HG03558 (cell line): ENCODE measurements around the gene FBXW2.

ENCODE experiments used
- ATAC-seq: cut with Tn5 transposase; IDR thresholded peaks from one replicate; pipeline ENCODE4 v1.9.1; 2021; ENCODE audit warnings: moderate number of reproducible peaks; ENCODE audit not compliant: unreplicated experiment; ENCODE audit errors: extremely low read depth

FBXW2 gene

DNA sequence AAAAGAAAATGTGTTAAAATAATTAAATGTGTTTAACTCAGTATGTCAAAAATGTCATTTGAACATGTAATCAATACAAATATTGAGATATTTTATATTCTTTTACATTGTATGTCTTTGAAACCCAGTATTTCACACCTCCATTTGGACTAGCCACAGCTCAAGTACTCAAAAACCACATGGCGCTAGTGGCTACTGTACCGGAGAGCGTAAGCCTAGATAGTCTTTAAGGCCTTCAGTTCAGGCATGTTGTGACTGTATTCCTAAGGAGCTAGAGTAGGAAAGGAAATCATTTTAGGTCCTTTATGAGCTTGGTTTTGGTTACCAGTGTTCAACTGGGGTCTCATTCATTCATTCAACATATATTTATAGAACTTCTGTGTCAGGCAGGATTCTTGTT lies 12.8 kb downstream of the FBXW2 start:
- no peak for ATAC-seq

DNA sequence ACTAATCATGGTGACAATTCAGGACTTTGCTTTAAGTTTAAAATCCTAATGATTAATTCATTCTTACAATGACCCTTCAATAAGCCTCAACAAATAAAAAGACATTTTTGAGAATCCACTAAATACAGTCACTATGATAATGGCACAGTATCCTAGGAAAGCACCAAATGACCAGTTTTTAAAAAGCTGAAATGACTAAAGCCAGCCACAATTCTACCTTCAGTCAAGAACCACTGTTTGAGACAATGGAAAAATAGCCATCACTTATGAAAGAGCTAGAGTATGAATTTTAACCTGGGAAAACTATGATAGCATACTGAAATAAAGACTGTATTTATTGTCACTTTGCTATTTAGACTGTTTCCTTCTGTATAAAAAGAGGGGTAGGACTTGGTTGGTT lies 14.0 kb downstream of the FBXW2 start:
- no peak for ATAC-seq

GRCh38 chr9:120778758-120779157 lies 14.5 kb downstream of the FBXW2 start:
- ATAC-seq = no peak

DNA sequence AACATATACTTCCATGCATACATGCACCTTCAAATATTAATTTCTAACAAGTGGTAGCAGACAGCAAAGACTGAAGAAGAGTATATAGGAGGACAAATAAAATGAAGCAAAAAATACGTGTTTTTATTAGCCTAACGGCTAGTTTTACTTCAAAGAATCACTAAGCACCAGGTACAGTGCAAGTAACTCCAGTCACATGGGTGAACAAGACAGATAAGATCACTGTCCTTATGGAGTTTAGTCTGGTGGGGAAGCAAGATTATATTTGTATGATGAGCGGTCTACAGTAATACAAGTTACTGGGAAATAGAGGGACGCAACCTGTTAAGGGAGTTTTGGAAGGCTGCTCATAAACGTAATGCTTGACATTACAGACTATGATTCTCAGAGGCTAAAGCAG lies 16.0 kb downstream of the FBXW2 start:
- ATAC-seq = no peak

DNA sequence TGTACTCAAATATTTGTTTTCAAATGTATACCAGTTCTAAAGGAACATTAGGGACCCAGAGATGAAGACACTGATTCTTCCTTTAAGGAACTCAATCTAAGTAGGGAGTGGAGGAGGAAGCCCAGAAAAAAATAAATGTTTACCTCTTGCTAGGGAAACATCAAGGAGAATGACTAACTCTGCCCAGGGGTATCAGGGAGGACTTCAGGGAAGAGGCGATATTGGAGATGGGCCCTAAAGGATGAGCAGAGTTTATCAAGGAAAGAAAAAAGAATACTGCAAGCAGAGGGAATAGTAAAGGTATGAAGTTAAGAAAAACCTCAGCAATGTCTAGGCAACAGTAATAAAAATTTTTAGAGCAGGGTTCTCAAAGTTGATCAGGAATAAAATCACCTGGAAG lies 16.4 kb downstream of the FBXW2 start:
- no peak for ATAC-seq

DNA sequence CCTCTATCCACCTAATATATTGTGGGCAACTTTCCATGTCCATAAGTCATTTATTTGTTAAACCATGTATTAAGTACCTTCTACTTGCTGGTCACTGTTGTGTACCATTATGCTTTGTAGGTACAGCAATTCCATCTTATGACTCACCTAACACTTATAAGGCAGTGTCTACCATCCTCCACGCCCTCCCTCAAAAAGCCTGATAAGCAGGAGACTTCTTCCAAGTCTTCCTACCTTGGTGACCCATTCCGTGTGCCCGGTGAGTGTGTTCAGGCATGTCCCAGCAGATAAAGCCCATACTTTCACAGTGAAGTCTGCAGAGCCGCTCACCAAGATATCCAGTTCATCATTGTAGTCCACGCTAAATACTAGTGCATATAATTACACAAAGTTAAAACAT lies 17.4 kb downstream of the FBXW2 start:
- no peak for ATAC-seq

GRCh38 chr9:120774719-120775118 lies 18.5 kb downstream of the FBXW2 start:
- no peak for ATAC-seq

- ATAC-seq = no peak
Observed at GRCh38 chr9:120773256-120773655, 20.0 kb downstream of the FBXW2 start.

DNA sequence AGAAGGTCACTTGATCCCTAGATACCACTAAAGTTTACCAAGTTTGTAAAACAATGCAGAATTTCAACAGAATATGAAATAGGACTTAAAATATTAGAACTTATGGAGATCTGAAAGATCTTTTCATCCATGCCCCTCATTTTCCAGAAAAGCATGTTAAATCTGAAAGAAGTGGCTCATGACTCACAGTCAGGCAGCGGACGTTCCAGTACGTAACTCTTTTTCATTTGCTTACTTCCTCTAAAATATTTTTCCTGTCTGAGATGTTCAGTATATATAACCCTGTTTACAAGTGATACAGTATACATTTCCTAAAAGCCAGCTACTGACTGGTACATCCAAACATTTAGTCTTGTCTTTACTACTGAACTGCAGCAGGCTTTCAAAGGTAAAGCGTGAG lies 22.3 kb downstream of the FBXW2 start:
- ATAC-seq = no peak

DNA sequence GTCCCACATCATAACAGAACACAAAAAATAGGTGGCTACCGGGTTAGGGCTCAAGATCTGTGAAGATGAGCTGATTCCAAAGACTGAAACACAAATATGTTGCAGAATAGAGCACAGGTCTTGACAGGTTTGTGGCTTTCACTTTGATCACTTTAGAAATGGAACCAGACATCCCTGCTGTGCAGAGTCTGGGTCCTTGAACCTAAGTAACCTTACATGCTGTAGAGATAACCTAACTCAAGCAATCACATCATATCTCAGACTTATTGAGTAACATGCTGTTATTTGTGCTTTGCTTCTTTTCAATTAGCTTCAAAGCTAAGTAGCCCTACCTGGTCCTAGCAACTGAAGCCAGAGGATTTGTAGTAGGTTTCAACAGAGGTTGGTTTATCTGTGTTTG lies 24.3 kb downstream of the FBXW2 start:
- ATAC-seq = no peak

DNA sequence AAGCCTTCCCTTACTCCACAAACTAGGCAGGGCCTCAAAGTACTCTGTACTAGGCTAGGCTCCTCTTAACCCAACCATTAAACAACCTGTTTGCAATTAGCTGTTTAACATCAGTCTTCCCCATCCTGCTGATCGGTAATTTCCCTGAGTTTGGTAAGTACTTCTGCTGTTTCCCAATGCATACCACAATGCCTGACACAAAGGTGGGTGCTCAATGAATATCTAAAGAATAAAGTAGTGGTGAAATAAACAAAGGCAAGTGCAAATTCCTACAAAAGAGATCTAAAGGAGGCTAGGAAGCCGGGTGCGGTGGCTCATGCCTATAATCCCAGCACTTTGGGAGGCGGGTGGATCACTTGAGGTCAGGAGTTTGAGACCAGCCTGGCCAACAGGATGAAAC lies 25.0 kb downstream of the FBXW2 start:
- ATAC-seq = no peak

GRCh38 chr9:120767451-120767850 lies 25.8 kb downstream of the FBXW2 start:
- ATAC-seq = no peak

GRCh38 chr9:120765910-120766425 lies 27.2 kb downstream of the FBXW2 start:
- ATAC-seq = no peak

GRCh38 chr9:120764476-120764875 lies 28.7 kb downstream of the FBXW2 start:
- no peak for ATAC-seq

- no peak for ATAC-seq
Observed at GRCh38 chr9:120761006-120761405, 32.2 kb downstream of the FBXW2 start.

DNA sequence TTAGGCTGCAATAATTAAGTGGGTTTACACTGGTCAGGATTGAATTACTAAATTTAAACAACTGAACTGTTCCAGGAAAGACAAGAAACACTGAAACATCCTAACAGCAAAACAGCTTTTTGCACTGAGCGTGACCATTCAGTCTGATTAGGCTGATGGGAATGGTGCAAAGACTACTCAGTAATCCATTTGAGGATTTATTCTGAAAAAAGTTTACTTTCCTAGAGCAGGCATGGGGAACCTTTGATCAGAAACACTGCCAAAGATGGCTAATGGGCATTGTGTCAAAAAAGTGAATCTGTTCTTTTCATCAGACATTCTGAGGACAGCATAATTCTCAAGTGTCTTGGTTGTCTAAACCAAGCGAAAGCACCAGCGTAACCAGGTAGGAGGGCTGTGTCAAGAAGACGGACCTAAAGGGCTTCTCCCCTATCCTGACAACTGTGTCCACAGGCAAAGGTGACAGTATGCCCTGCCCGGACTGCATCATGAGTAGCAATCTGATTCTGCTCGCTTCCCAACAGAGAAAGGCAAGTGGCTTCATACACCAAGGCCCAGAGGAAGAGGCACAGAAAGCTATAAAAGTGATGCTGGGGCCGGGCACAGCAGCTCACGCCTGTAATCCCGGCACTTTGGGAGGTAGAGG lies 33.3 kb downstream of the FBXW2 start:
- ATAC-seq = no peak

DNA sequence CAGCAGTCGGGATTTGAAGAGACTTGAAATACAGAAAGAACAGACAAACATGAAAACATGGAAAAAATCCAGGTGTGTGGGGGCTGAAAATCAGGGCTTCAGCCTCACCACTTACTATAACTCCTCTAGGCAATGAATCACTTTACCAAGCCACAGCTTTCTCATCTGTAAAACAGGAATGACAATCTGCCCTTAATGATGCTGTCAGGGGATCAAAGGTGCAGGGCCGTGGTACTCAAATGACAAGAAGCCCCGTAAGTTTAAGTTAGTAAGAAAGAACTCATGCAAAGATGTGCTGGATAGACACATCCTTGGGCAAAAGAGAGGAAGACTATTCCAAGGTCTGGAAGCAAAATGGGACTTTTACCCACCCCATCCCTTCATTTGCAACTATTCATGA lies 34.7 kb downstream of the FBXW2 start:
- ATAC-seq = no peak

DNA sequence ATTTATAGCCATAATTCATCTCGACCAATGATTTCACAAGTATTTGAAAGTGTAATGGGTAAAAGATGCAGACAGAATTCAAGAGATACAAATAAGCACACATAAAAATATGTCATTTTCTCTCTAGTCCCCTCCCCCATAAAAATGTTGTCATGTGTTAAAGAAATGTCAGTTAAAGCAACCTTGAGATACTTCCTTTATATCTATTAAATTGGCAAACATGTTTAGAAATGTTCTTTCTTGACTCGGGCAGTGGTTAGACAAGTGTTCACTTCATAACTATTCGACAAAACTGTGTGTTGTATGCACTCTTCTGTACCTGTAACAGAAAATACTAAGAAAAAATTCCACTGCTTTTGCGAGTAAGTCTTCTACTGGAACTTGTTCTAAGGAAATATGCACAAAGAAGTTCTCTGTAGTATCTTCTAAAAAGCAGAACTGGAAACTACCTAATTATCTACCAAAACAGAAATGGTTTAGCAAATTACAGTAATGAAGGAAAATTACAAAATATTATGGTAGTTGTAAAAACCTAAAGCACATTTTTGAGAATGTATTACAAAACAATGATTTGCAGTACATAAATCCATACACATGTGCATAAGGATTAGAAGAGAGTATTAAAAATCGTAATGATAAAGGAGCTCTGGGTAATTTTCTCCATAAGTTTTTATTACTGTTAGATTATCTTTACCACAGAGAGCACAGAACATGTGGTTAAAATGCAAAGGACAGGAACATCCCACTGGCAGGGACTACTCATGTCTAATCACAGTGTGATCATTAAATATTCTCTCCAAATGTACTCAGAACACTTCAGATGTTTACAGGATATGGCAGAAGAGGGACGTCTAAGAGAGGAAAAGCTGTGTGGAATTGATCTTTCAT lies 35.9 kb downstream of the FBXW2 start:
- no peak for ATAC-seq

DNA sequence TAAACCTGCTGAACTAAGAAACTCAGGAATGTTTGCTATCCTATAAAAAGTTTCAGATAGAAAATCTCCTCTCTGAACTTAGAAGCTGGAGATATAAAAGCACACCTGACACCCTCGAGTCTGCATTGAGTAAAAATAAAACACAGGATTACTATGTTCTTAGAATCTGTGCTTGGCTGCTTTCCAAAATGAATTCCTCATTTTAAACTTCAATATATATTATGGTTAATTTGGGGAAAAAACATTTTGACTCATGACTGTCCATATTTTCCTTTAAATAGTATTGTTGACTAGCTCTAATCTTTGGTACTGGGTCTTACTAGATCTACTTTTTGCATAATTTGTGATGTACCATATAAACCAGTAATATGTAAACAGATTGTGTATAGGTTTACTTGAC lies 36.7 kb downstream of the FBXW2 start:
- ATAC-seq = no peak

DNA sequence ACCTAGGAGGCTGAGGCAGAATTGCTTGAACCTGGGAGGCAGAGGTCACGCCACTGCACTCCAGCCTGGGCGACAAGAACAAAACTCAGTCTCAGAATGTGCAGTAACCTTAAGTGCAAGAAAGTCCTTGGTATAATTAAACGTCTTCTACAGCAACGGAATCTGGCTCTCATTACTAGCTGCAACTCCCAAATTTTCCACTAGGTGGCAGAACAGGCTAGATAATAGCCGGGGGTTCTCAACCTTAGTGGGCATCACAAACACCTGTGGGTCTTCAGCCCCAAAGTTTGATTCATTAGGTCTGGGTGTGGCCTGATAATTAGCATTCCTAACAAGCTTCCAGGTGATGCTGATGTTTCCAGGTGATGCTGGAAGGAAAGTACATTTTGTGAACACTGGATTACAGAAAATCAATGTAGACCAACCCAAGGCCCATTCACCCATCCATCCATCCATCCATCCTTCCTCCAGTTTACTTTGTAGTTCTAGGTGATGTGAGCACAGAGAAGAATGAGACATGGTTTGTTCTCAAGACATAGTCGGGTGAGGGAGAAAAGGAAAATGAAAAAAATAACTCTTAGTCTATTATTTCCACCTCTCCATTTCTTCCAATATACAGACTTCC lies 37.3 kb downstream of the FBXW2 start:
- no peak for ATAC-seq

DNA sequence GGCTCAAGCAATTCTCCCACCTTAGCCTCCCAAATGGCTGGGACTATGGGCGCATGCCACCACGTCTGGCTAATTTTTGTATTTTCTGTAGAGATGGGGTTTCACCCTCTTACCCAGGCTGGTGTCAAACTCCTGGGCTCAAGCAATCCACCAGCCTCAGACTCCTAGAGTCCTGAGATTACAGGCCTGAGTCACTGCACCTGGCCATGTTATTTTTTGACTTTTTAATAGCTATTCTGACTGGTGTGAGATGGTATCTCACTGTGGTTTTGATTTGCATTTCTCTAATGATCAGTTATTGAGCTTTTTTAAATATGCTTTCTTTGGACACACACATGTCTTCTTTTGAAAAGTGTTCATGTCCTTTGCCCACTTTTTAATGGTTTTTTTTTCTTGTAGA lies 38.2 kb downstream of the FBXW2 start:
- ATAC-seq = peak; percentile 74
